EH (cell line): ENCODE results near the gene VASP.

Experiments
- DNase-seq: peaks from one replicate; pipeline ENCODE4 v3.0.0-alpha.2; 2015; ENCODE audit warnings: low read depth

Gene VASP

DNA sequence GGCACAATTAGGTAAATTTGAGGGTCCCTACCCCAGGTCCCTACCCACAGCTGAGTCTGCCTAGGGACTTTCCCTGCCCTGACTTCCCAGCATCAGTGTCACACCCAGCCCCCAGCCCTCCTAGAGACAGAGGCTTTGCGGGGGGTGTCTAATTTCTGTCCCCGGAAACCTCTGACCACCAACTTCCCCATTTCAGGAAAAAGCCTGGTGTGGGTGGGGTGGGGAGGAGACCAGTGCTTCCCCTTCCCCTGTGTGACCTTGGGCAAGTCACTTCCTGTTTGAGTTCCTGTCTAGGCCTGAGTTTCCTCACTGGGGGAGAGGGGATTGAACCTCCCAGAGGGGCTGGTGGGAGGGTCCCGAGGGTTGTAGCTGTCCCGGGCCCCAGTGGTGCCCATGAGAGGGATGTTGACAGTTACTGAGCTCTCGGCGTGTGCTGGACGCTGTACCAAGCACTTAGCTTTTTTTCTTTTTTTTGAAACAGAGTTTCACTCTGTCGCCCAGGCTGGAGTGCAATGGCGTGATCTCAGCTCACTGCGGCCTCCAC, 7.9 kb downstream of the VASP start:
- no peak for DNase-seq

DNA sequence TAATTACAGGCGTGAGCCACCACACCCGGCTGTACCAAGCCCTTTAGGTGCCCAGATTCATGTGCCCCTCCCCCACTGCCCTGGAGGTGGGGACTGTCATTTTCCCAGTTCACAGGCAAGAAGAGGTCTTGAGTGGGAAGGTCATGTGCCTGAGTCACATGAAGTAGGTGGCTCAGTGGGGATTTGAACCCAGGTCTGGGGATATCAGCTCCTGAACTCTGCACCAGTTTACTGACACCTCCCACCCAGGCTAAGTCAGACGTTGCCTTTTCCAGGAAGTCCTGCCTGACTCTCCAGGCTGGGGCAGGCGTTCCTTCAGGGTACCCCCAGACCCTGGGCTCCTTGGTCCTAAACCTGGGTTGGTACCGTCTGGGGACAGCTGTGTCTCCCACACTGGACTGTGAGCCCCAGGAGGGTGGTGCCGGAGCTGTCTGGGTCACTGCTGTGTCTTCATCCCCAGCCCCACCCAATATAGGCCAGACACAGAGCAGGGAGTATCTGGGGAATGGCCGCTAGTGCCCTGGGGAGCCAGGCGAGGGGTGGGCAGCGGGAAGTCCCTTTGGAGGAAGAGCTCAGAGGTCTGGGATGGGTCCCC, 8.6 kb downstream of the VASP start:
- no peak for DNase-seq

DNA sequence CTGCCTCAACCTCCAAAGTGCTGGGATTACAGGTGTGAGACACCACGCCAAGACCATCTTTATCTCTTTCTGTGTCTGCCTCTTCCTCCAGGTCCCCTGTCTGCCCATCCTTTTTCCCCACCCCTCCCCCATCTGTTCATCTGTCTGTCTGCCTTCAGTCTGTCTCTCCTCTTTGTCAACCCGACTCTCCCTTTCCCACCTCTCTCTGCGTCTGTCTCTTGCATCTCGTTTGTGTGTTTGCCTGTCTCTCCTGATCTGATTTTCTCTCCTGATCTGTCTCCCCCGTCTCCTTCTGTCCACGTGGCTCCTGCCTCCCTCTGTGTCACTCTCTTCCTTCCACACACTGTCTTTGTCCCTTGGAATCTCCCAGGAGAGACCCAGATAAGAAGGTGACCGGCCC, 10.0 kb downstream of the VASP start:
- DNase-seq, result no peak

DNA sequence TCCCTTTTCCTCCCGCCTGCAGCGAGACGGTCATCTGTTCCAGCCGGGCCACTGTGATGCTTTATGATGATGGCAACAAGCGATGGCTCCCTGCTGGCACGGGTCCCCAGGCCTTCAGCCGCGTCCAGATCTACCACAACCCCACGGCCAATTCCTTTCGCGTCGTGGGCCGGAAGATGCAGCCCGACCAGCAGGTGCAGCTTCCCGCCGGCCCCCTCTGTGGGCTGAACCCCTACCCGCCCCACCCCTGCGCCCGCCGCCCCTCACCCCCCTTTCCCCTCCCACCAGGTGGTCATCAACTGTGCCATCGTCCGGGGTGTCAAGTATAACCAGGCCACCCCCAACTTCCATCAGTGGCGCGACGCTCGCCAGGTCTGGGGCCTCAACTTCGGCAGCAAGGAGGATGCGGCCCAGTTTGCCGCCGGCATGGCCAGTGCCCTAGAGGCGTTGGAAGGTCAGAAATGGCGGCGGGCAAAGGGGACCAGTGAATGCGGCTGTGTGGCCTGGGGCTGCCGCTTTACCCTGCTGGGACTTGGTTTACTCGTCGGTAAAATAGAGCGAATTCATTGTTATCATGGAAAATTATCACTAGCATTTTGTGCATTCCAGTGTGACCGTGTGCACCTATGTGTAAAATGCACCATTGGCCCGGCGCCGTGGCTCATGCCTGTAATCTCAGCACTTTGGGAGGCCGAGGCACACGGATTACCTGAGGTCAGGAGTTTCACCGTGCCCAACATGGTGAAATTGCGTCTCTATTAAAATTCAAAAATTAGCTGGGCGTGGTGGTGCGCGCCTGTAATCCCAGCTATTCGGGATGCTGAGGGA, 10.6 kb downstream of the VASP start:
- DNase-seq, result no peak

DNA sequence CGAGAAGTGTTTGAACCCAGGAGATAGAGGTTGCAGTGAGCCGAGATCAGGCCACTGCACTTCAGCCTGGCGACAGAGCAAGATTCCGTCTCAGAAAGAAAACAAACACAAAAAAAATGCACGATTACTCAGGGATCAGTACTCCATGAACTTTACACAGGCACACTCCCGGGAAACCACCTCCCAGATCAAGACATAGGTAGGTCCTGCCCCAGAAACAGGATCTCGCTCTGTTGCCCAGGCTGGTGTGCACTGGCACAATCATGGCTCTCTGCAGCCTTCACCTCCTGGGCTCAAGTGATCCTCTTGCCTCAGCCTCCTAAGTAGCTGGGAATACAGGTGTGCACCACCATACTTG, 11.2 kb downstream of the VASP start:
- DNase-seq, result no peak

DNA sequence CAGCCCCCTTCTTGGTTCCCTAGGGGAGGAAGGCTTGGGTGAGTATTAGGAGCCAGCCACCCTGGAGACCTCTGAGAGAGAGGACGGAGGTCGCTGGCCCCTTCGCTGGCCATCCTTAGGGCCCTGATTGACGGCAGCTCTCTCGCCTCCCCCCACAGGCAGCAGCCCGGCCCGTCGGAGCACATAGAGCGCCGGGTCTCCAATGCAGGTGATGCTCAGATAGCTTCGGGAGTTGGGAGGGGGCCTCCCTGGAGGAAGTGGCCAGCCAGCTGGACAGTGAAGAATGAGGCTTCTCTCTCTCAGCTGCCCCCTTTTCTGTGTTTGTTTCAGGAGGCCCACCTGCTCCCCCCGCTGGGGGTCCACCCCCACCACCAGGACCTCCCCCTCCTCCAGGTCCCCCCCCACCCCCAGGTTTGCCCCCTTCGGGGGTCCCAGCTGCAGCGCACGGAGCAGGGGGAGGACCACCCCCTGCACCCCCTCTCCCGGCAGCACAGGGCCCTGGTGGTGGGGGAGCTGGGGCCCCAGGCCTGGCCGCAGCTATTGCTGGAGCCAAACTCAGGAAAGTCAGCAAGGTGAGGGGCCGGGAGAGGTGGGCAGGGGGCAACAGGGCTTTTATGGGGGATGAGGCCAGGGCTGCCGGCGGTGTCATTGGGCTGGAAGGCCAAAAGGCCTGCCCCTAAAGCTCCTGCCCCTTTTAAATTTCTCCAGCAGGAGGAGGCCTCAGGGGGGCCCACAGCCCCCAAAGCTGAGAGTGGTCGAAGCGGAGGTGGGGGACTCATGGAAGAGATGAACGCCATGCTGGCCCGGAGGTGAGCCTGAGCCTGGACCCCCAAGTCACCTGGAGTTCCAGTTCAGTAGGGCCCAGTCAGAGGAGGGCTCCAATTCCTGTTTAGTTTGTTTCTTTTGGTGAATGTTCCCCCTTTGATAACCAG, 15.0 kb downstream of the VASP start:
- DNase-seq, result no peak

DNA sequence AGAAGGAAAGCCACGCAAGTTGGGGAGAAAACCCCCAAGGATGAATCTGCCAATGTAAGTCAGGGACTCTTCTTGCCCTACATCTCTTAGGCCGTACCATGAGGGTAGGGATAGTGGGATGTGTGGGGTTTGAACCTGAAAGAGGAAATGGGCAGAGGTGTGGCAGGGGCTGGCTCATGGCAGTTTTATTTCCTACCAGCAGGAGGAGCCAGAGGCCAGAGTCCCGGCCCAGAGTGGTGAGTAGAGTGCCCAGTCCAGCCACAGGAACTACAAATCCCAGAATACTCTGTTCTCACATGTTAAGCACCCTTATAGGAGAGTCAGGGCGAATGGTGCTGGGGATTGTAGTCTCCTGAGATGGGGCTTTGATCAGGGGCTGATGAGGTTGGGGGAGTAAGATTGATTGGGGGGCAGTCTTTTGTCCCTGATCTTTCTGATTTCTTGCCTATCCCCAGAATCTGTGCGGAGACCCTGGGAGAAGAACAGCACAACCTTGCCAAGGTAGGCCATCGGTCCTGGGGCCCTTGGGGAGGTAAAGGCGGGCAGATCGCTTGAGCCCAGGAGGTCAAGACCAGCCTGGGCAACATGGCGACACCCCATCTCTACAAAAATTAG, 16.5 kb downstream of the VASP start:
- DNase-seq, result peak; percentile 83

DNA sequence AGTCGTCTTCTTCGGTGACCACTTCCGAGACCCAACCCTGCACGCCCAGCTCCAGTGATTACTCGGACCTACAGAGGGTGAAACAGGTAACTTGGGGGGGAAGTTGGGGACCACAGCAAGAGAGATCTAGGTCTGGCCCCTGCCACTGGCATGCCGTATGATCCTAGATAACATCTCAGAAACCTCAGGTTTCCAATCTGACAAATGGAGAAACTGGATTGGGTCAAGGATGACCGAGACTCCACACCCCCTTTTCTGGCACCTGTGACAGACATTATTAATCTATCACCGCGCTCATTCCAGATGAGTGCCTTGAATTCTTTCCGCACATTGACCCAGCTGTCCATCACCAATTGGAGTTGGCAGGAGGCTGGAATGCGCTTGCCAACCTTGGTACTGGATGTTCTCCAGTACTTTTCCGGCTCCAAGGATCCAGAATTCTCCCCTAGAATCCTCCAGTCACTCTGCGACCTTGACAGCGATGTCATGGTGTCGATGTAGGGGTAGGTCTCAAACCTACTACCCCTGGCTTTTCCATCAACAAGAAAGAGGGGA, 17.4 kb downstream of the VASP start:
- DNase-seq, result no peak

DNA sequence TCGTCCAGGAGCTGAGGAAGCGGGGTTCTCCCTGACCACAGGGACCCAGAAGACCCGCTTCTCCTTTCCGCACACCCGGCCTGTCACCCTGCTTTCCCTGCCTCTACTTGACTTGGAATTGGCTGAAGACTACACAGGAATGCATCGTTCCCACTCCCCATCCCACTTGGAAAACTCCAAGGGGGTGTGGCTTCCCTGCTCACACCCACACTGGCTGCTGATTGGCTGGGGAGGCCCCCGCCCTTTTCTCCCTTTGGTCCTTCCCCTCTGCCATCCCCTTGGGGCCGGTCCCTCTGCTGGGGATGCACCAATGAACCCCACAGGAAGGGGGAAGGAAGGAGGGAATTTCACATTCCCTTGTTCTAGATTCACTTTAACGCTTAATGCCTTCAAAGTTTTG, 18.9 kb downstream of the VASP start:
- peak; percentile 85 for DNase-seq

DNA sequence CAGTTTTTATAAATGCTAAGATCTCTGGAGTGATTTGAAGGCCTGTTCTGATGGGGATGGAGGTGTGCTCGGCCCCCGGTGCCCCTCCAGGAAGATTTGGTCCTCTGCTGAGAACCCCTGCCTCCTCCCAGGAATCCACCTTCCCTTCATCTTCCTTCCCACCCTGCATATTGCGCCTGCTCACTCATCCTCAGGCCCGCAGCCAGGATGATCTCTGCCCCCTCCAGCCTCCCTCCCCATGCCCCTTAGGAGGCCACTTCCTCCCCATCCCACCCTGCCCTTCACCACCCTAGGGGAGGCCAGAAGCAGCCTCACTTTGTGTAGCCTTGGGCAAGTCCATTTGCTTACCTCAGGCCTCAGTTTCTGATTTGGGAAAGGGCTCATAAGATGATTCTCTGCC, 19.7 kb downstream of the VASP start:
- DNase-seq, result no peak

DNA sequence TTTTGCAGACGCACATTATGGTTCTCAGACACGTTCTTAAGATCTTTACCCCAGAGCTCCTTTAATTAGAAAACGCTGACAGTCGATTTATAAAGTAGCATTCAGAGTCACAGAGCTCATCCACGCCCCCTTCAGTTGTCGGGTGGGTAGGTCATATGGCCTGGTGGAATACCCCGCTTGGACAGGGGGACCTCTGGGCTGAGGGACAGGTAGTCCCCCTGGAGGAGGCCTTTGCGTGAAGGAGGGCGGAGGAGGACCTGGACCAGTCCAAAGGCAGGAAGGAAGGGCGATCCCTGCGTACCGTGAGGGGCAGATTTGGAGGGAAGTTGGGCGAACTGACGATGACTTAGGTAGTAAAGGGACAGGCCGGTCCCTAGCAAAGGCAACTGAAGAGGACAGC, 20.5 kb downstream of the VASP start:
- DNase-seq, result no peak

DNA sequence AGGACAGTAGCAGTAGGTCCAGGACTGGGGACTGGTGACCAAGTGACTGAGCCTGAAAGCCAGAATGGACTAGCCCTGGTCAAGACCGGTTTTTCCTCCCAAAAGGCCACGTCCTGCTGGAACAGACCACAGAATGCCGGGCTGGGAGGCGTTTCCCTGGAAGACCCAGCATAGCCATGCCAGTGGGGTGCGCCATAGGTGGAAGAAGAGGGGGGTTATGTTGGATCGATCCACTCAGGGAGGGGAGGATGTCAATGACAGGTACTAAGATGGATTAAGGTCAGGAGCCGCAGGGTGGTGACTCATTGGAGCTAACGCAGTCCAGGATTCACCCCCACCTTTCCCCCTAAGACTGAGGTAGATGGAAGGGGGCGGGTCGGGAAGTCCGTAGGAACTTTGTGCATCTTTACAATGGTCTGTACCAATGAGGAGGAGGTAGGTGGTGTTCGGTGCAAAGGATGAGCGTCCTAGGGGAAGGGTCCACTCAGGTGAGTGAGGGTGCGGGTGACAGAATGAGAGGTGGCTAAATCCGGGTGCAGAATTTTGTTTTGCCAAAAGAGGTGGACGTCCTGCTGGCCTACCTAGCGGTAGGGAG, 21.0 kb downstream of the VASP start:
- peak; percentile 45 for DNase-seq

DNA sequence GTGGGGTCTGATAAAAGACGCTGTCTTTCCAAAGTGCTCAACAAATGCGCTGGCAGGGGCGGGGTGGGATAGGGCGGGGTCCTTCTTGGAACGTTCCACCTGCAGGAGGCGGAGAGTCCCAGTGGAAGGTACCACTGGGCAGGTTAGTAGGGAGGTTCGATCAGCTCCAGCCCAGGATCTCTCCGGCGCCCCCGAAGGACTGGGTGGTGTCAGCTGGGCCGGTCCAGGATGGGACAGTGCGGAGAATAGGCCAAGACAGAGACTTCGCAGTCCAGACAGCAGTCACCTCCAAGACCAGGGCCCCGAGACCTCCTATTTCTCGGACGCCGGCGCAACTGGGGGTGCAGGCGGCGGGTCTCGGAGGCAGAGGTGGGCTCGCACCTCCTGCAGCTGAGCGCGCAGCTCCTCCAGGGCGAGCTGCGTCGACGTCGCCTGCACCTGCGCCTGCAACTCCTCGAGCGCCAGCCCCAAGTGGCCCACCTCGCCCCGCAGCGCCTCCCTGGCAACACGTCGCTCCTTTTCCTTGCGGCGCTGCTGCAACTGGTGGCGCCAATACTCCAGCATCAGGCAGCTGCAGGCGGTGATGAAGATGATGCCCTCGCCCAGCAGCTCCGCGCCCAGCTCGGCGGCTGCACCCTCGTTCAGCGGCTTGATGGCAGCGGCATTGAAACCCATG, 21.6 kb downstream of the VASP start:
- no peak for DNase-seq

DNA sequence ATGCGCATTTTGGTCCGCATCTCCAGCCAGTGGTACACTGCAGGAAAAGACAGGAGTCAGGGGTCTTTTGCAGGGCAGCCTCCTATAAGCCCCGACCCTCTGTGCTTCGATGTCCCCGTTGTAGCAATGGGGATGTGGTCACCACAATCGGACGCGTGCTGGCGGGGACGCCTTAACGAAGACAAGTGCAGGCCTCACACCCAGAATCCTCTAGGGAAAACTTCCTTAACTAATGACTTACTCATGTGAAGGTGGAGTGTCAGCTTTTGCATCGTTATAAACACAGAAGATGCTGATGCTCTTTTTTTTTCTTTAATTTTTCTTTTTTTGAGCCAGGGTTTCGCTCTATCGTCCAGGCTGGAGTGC, 22.1 kb downstream of the VASP start:
- no peak for DNase-seq

DNA sequence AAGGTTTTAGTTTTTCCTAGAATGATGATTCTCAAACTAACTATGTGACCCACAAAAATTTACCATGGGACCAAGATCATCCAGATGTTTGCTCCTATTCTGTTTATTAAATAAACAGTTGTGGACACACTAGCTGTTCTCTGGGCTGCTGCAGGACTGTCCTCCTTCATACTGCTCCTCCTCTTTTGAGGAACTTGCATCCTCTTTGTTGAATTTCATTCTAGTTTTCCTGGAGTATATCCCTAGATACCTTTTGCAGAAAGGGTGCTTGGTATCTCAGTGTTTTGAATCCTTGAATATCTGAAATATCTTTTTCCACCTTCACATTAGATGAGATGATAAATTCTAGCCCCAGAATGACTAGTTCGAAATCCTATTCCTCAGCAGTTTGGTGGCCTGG, 24.1 kb downstream of the VASP start:
- no peak for DNase-seq

DNA sequence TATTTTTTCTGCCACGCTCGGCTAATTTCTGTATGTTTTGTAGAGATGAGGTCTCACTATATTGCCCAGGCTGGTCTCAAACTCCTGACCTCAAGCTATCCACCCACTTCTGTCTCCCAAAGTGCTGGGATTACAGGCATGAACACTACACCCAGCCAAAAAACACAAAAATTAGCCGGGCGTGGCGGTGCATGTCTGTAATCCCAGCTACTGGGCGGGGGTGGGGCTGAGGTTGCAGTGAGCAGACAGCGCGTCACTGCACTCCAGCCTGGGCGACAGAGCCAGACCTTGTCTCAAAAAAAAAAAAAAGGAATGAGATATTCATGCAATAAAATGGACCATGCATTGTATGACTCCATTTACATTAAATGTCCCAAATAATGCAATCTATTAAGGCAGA, 32.2 kb downstream of the VASP start:
- no peak for DNase-seq

DNA sequence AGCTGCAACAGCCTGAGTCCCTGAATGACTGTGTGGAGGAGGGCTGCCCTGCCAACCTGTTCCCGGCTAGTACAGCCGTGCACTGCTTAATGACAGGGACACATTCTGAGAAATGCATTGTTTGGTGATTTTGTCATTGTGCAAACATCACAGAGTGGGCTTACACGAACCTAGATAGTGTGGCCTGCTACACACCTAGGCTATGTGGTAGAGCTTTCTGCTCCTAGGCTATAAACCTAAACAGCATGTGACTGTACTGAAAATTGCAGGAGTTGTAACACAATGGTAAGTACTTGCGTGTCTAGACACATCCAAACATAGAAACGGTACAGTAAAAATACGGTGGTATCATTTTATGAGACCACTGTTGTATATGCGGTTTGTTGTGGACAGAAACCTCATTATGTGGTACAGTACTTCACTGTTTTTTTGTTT, 35.0 kb downstream of the VASP start:
- DNase-seq, result no peak

DNA sequence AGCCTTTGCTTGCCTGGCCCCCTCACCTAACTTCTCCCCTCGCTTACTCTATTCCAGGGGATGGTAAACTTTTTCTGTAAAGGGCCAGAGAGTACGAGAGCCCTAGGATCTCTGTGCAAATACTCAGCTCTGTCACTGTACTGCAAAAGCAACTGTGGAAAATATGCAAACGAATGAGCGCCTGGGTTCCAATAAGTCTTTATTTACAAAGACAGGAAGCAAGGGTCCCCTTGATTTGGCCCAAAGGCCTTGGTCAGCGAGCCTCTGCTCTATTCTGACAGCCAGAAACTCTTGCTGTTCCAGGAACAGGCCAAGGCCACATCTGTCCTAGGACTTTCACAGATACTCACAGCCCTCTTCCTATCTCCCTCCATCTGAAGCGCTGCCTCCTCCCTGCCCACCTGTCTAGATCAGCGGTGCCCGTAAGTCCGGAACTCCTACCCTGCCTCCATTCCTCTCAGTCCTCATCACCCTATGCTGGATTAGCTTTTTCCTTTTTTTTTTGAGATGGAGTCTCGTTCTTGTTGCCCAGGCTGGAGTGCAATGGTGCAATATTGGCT, 40.0 kb downstream of the VASP start:
- no peak for DNase-seq

DNA sequence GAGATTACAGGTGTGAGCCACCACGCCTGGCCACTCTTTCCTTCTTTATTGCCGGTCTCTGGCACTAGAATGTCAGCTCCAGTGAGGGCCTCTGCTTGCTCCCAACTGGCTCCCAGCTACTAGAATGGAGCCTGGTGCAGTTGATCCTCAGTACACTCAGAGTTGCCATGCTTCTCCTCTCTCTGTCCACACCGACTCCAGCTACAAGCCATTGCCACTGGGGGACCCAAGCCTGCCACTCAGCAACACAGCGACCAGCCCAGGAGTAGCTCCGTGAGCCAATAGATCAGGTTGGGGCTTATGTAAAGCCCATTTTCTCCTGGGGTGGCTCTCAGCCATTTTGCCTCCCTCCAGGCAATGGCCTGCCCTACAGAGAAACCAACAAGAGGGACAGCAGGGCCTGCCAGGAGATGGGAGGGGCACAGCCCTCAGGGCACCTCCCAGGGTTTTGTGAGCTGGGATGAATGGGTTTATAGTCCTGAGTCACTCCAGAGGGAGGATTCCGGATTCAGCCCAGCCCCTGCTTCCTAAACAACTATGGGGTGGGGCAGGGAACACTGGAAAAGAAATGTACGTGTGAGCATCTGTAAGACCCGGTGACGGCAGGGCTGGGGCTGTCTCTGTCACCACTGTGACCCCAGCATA, 40.8 kb downstream of the VASP start:
- peak; percentile 91 for DNase-seq

DNA sequence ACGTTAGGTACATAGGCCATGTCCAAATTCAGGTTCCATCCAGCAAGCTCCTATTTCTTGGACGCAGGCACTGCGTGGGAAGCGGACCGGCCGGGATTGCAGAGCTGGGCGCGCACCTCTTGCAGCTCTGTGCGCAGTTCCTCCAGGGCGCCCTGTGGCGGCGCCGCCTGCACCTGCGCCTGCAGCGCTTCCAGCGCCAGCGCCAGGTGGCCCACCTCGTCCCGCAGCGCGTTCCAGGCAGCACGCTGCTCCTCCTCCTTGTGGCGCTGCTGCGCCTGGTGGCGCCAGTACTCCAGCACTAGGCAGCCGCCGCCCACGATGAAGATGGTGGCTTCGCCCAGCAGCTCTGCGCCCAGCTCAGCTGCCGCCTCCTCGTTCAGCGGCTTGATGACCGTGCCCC, 46.2 kb downstream of the VASP start:
- no peak for DNase-seq
